Skin epidermis (tissue), 12 donors: ENCODE data around the gene ANO2.
A peak's percentile ranks its signal among the peaks of the same experiment; 100 is the strongest.

ENCODE experiments used
- H3K27ac ChIP-seq, 21 experiments: fragments of 200-600 bp; sonication (generic) in 11 of 21; one replicate each; pipeline ENCODE4 v1.5.0; 2020; ENCODE audit warnings: mild to moderate bottlenecking in 3 of 21, inconsistent platforms in 2 of 21, moderate library complexity in 2 of 21
- H3K4me3 ChIP-seq, 7 experiments: fragments of 200-600 bp; sonication (generic) in 2 of 7; one replicate each; pipeline ENCODE4 v1.5.0; 2020; ENCODE audit warnings: inconsistent platforms in 2 of 7, mild to moderate bottlenecking in 2 of 7, moderate library complexity in 1 of 7

Gene ANO2

GRCh38 chr12:5612556-5613410 lies 332.3 kb downstream of the ANO2 start:
- no peak overlapping the region for H3K4me3 ChIP-seq
- no peak overlapping the region for H3K27ac ChIP-seq

- H3K4me3 ChIP-seq: no peak overlapping the region
- no peak overlapping the region for H3K27ac ChIP-seq
Observed at GRCh38 chr12:5611162-5611561, 333.9 kb downstream of the ANO2 start.

GRCh38 chr12:5599378-5599777 lies 345.7 kb downstream of the ANO2 start:
- H3K27ac ChIP-seq: no peak overlapping the region
- no peak overlapping the region for H3K4me3 ChIP-seq

GRCh38 chr12:5593998-5594397 lies 351.1 kb downstream of the ANO2 start:
- H3K27ac ChIP-seq: no peak overlapping the region
- H3K4me3 ChIP-seq: no peak overlapping the region

- H3K4me3 ChIP-seq: no peak overlapping the region
- no peak overlapping the region for H3K27ac ChIP-seq
Observed at GRCh38 chr12:5593086-5593485, 352.0 kb downstream of the ANO2 start.

- no peak overlapping the region for H3K4me3 ChIP-seq
- no peak overlapping the region for H3K27ac ChIP-seq
Observed at GRCh38 chr12:5592310-5592709, 352.7 kb downstream of the ANO2 start.

GRCh38 chr12:5590316-5590715 lies 354.7 kb downstream of the ANO2 start:
- Histone ChIP-seq H3K4me3 (no peak overlapping the region), H3K27ac (no peak overlapping the region)

GRCh38 chr12:5589054-5589453 lies 356.0 kb downstream of the ANO2 start:
- H3K27ac ChIP-seq: no peak overlapping the region

GRCh38 chr12:5588591-5588990 lies 356.5 kb downstream of the ANO2 start:
- Histone ChIP-seq H3K27ac (no peak overlapping the region), H3K4me3 (no peak overlapping the region)

More at GRCh38 chr12:5589054-5589453, 356.0 kb downstream of the ANO2 start:
- no peak overlapping the region for H3K4me3 ChIP-seq

- Histone ChIP-seq H3K27ac (no peak overlapping the region), H3K4me3 (no peak overlapping the region)
Observed at GRCh38 chr12:5588176-5588575, 356.9 kb downstream of the ANO2 start.

GRCh38 chr12:5587711-5588121 lies 357.3 kb downstream of the ANO2 start:
- H3K4me3 ChIP-seq: no peak overlapping the region
- peak overlapping the region in 1 of 21 experiments; percentile 86 for H3K27ac ChIP-seq

- no peak overlapping the region for H3K4me3 ChIP-seq
- H3K27ac ChIP-seq: peak overlapping the region in 4 of 21 experiments; percentile 37 to 86 (median 50)
Observed at GRCh38 chr12:5586201-5586600, 358.9 kb downstream of the ANO2 start.

GRCh38 chr12:5585178-5585577 lies 359.9 kb downstream of the ANO2 start:
- no peak overlapping the region for H3K4me3 ChIP-seq
- peak overlapping the region in 2 of 21 experiments; percentile 59 to 86 for H3K27ac ChIP-seq

- no peak overlapping the region for H3K4me3 ChIP-seq
Observed at GRCh38 chr12:5584412-5585175, 360.5 kb downstream of the ANO2 start.

GRCh38 chr12:5582541-5582940 lies 362.5 kb downstream of the ANO2 start:
- Histone ChIP-seq H3K27ac (peak overlapping the region in 3 of 21 experiments; percentile 3 to 79 (median 17)), H3K4me3 (no peak overlapping the region)

More at GRCh38 chr12:5584412-5585175, 360.5 kb downstream of the ANO2 start:
- H3K27ac ChIP-seq: peak overlapping the region in 3 of 21 experiments; percentile 46 to 86 (median 59)

GRCh38 chr12:5582018-5582417 lies 363.0 kb downstream of the ANO2 start:
- Histone ChIP-seq H3K4me3 (no peak overlapping the region), H3K27ac (peak overlapping the region in 5 of 21 experiments; percentile 39 to 79 (median 59))

- Histone ChIP-seq H3K27ac (peak overlapping the region in 8 of 21 experiments; percentile 6 to 79 (median 44)), H3K4me3 (no peak overlapping the region)
Observed at GRCh38 chr12:5581616-5582015, 363.4 kb downstream of the ANO2 start.

GRCh38 chr12:5581019-5581418 lies 364.0 kb downstream of the ANO2 start:
- Histone ChIP-seq H3K27ac (peak overlapping the region in 5 of 21 experiments; percentile 41 to 79 (median 59)), H3K4me3 (no peak overlapping the region)

- H3K27ac ChIP-seq: no peak overlapping the region
- no peak overlapping the region for H3K4me3 ChIP-seq
Observed at GRCh38 chr12:5578775-5579174, 366.3 kb downstream of the ANO2 start.

- Histone ChIP-seq H3K27ac (no peak overlapping the region), H3K4me3 (no peak overlapping the region)
Observed at GRCh38 chr12:5577741-5578140, 367.3 kb downstream of the ANO2 start.

- H3K27ac ChIP-seq: no peak overlapping the region
Observed at GRCh38 chr12:5577211-5577612, 367.8 kb downstream of the ANO2 start.

More at GRCh38 chr12:5577211-5577612, 367.8 kb downstream of the ANO2 start:
- no peak overlapping the region for H3K4me3 ChIP-seq
